Measurements from ENCODE around the gene STAB2.

STAB2 gene, protein sequence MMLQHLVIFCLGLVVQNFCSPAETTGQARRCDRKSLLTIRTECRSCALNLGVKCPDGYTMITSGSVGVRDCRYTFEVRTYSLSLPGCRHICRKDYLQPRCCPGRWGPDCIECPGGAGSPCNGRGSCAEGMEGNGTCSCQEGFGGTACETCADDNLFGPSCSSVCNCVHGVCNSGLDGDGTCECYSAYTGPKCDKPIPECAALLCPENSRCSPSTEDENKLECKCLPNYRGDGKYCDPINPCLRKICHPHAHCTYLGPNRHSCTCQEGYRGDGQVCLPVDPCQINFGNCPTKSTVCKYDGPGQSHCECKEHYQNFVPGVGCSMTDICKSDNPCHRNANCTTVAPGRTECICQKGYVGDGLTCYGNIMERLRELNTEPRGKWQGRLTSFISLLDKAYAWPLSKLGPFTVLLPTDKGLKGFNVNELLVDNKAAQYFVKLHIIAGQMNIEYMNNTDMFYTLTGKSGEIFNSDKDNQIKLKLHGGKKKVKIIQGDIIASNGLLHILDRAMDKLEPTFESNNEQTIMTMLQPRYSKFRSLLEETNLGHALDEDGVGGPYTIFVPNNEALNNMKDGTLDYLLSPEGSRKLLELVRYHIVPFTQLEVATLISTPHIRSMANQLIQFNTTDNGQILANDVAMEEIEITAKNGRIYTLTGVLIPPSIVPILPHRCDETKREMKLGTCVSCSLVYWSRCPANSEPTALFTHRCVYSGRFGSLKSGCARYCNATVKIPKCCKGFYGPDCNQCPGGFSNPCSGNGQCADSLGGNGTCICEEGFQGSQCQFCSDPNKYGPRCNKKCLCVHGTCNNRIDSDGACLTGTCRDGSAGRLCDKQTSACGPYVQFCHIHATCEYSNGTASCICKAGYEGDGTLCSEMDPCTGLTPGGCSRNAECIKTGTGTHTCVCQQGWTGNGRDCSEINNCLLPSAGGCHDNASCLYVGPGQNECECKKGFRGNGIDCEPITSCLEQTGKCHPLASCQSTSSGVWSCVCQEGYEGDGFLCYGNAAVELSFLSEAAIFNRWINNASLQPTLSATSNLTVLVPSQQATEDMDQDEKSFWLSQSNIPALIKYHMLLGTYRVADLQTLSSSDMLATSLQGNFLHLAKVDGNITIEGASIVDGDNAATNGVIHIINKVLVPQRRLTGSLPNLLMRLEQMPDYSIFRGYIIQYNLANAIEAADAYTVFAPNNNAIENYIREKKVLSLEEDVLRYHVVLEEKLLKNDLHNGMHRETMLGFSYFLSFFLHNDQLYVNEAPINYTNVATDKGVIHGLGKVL (N-terminal part only)

DNA sequence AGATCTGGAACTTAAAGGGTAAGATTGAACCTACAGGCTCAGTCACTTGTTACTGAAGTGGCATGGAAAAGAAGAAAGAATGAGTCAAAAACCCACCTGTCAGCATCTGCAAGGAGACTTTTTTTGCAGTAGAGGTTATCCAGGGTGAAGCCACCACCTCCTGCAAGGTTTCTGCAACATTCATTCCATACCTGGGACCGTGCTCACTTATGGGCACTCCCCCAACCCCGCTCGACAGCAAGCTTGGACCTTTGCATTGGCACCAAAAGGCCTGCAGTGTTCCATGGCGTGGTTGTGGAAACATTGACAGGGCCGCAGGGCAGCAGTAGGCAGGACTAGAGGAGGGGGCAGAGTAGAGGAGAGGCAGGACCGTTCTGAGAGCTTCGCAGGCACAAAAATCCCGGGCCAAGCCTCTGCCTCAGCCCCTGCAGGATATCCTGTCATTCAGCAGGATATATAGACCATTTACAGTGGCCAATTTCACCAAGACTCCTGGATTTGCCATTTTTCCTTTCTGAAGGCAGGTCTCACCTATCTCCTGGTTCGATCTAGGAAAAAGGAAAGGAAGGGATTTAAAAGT lies at the start of gene STAB2:
STAB2 (plus strand) TSS at position 483 of the 580 bp plus-strand sequence. CDS start 204 bp downstream, outside the sequence.
- TF ChIP-seq, protein P1, sequence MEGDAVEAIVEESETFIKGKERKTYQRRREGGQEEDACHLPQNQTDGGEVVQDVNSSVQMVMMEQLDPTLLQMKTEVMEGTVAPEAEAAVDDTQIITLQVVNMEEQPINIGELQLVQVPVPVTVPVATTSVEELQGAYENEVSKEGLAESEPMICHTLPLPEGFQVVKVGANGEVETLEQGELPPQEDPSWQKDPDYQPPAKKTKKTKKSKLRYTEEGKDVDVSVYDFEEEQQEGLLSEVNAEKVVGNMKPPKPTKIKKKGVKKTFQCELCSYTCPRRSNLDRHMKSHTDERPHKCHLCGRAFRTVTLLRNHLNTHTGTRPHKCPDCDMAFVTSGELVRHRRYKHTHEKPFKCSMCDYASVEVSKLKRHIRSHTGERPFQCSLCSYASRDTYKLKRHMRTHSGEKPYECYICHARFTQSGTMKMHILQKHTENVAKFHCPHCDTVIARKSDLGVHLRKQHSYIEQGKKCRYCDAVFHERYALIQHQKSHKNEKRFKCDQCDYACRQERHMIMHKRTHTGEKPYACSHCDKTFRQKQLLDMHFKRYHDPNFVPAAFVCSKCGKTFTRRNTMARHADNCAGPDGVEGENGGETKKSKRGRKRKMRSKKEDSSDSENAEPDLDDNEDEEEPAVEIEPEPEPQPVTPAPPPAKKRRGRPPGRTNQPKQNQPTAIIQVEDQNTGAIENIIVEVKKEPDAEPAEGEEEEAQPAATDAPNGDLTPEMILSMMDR (IDR thresholded peaks at IDR 0.05) = no peak
- no peak for TF ChIP-seq ZFX (IDR thresholded peaks at IDR 0.05; ENCODE audit: borderline replicate concordance)
- no peak within 1 kb of the TSS for H3K27ac ChIP-seq

DNA sequence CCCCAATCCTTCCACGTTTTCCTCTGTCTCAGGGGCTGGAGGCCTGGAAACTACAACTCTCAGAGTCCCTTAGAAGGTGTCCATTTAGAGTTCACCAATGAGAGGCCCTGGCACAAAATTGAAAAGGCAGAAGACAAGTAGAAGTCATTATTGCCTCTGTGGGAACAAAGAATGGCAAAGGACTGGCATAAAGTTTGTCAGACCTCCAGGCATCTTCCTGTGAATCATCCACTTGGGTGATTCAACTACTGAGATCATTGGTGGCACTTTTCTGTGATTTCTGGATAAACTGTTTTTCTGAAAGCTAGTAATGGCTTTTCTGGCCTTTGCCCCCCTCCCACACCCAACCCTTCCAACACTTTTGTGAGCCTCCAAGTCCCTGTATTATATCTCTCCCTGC lies 48.7 kb upstream of the STAB2 start:
- no peak for TF ChIP-seq ZFX (IDR thresholded peaks at IDR 0.05; ENCODE audit: borderline replicate concordance)
- TF ChIP-seq, protein P1 (IDR thresholded peaks at IDR 0.05) = no peak

DNA sequence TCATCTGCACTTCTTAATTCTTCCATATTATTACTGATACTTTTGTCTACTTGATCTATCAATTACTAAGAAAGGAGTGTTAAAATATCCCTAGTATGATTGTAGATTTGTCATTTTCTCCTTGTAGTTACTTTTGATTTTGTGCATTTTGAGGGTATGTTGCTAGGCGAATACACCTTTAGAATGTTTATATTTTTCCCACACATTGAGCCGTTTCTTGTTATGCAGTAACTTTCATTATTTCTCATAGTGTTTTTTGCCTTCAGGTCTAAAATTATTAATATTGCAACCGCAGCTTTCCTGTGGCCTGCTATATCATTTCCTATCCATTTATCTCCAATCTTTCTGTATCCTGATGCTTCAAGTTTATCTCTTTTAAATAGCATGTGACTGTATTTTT lies 46.8 kb upstream of the STAB2 start:
- H3K27ac ChIP-seq = no peak overlapping the region
- TF ChIP-seq, protein P1 (IDR thresholded peaks at IDR 0.05) = no peak
- TF ChIP-seq ZFX (IDR thresholded peaks at IDR 0.05; ENCODE audit: borderline replicate concordance) = no peak

More for the DNA sequence above, 48.7 kb upstream of the STAB2 start:
- H3K27ac ChIP-seq = no peak overlapping the region

DNA sequence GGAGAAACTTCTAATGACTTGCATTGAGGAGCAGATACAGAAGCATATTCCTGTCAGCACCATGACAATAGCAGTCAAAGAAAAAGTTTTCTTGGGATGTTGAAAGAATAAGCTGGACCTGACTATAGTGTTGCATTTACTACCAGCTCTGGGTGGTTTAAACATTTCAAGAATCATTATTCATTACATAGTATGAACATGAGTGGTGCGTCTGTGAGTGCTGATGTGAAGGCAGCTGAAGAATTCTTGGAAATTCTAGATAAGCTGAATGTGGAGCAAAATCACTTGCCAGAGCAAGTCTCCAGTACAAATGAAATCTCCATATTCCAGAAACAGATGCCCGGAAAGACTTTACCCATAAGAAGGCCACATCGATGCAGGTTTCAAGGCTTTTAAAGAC lies 45.0 kb upstream of the STAB2 start:
- TF ChIP-seq ZFX (IDR thresholded peaks at IDR 0.05; ENCODE audit: borderline replicate concordance) = no peak
- TF ChIP-seq, protein P1 (IDR thresholded peaks at IDR 0.05) = no peak
- no peak overlapping the region for H3K27ac ChIP-seq

DNA sequence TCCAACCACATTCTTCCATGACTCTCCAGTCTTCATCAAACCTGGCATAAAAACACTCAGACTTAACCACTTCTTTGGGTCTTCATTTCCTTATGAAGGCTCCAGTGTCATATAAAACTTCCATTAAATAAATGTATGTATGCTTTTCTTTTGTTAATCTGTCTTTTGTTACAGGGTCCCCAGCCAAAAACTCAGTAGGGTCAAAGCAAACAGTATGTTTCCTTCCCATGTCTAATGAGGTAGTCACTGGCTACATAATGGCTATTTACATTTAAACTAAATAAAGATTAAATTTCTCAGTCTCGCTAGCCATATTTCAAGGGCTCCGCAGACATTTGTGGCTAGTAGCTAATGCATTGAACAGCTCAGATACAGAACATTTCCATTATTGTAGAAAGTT lies 40.1 kb upstream of the STAB2 start:
- no peak overlapping the region for H3K27ac ChIP-seq

DNA sequence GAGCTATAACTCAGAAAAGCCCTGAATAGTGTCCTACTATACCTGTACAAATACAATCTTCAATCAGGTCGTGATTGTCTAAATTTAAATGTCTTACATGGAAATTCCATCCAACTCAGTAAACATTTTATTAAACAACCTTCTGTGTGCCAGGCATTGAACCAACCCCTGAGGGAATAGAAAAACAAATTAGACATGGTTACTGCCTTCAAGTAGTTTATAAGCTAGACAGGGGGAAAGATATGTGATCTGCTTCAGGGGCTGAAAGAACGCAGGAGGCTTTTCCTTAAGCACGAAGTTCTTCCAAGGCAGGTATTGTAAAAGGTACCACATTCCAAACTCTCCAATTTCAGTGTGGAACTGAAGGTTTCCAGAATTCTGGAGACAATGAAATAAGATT lies 39.7 kb upstream of the STAB2 start:
- H3K27ac ChIP-seq = no peak overlapping the region
- TF ChIP-seq, protein P1 (IDR thresholded peaks at IDR 0.05) = no peak
- no peak for TF ChIP-seq ZFX (IDR thresholded peaks at IDR 0.05; ENCODE audit: borderline replicate concordance)

More for the DNA sequence above, 40.1 kb upstream of the STAB2 start:
- TF ChIP-seq ZFX (IDR thresholded peaks at IDR 0.05; ENCODE audit: borderline replicate concordance) = no peak
- TF ChIP-seq, protein P1 (IDR thresholded peaks at IDR 0.05) = no peak
